Neuronal stem cell (in vitro differentiated cells): ENCODE results near the gene CLCN6.

Experiments
- DNase-seq: peaks from one replicate; pipeline ENCODE4 v3.0.0-alpha.2; 2013; ENCODE audit warnings: low spot score
- H2AFZ ChIP-seq: one replicate; pipeline ENCODE4 v1.6.1; 2013; ENCODE audit warnings: mild to moderate bottlenecking, low read length, inconsistent platforms
- H2AK5ac ChIP-seq: 2 replicates; pipeline ENCODE4 v1.6.1; 2013; ENCODE audit warnings: low read depth, mild to moderate bottlenecking, inconsistent platforms, low read length, moderate library complexity, mixed read lengths
- H2BK120ac ChIP-seq: 2 replicates; pipeline ENCODE4 v1.6.1; 2013; ENCODE audit warnings: low read depth, mild to moderate bottlenecking, inconsistent platforms, low read length, moderate library complexity, mixed read lengths
- H2BK12ac ChIP-seq: one replicate; pipeline ENCODE4 v1.6.1; 2013; ENCODE audit warnings: low read length, inconsistent platforms
- H2BK15ac ChIP-seq: 2 replicates; pipeline ENCODE4 v1.6.1; 2013; ENCODE audit warnings: mild to moderate bottlenecking, low read length, inconsistent platforms, mixed read lengths
- H2BK5ac ChIP-seq: one replicate; pipeline ENCODE4 v1.6.1; 2013; ENCODE audit warnings: inconsistent platforms, mild to moderate bottlenecking, low read length, moderate library complexity
- H3K14ac ChIP-seq: one replicate; pipeline ENCODE4 v1.6.1; 2013; ENCODE audit warnings: low read length, inconsistent platforms
- H3K18ac ChIP-seq: 2 replicates; pipeline ENCODE4 v1.6.1; 2013; ENCODE audit warnings: low read length, inconsistent platforms
- H3K23ac ChIP-seq: 2 replicates; pipeline ENCODE4 v1.6.1; 2013; ENCODE audit warnings: low read depth, mild to moderate bottlenecking, mixed read lengths, low read length, inconsistent platforms; ENCODE audit not compliant: poor library complexity
- H3K27ac ChIP-seq: replicated peaks from 3 replicates; pipeline ENCODE4 v1.5.1; 2013; ENCODE audit warnings: low read length, inconsistent platforms
- H3K27me3 ChIP-seq, 3 experiments: 2 replicates each; pipeline ENCODE4 v1.6.1; 2013; ENCODE audit warnings: low read length in 3 of 3, mild to moderate bottlenecking in 2 of 3, inconsistent platforms in 1 of 3, low read depth in 1 of 3, mixed read lengths in 1 of 3, moderate library complexity in 1 of 3; ENCODE audit not compliant: control insufficient read depth in 3 of 3, insufficient read depth in 3 of 3
- H3K36me3 ChIP-seq, 2 donors: replicated peaks in 1 of 2; 2 replicates each; pipeline ENCODE4 v1.6.1; 2013; ENCODE audit warnings: low read length in 2 of 2; ENCODE audit not compliant: control insufficient read depth in 2 of 2, insufficient read depth in 2 of 2
- H3K4ac ChIP-seq: 2 replicates; pipeline ENCODE4 v1.6.1; 2013; ENCODE audit warnings: inconsistent platforms, mild to moderate bottlenecking, low read length, moderate library complexity
- H3K4me1 ChIP-seq, 2 donors: 1 replicate in 1 of 2; 2 replicates in 1 of 2; pipeline ENCODE4 v1.6.1; 2013; ENCODE audit warnings: low read length in 2 of 2, low read depth in 1 of 2; ENCODE audit not compliant: control insufficient read depth in 2 of 2, insufficient read depth in 1 of 2
- H3K4me2 ChIP-seq: one replicate; pipeline ENCODE4 v1.6.1; 2013; ENCODE audit warnings: mild to moderate bottlenecking, low read length, inconsistent platforms; ENCODE audit not compliant: insufficient read depth, poor library complexity, severe bottlenecking
- H3K4me3 ChIP-seq, 2 donors: 2 replicates each; pipeline ENCODE4 v1.5.1; 2013; ENCODE audit warnings: low read length in 2 of 2, mild to moderate bottlenecking in 2 of 2, inconsistent platforms in 1 of 2, moderate library complexity in 1 of 2
- H3K79me1 ChIP-seq: one replicate; pipeline ENCODE4 v1.6.1; 2013; ENCODE audit warnings: low read depth, mild to moderate bottlenecking, inconsistent platforms, low read length, moderate library complexity
- H3K9ac ChIP-seq: one replicate; pipeline ENCODE4 v1.6.1; 2013; ENCODE audit warnings: mild to moderate bottlenecking, low read depth, low read length, inconsistent platforms; ENCODE audit not compliant: poor library complexity
- H3K9me3 ChIP-seq, 2 donors: replicated peaks in 1 of 2; 2 replicates each; pipeline versions ENCODE3 to v1.6.1; 2013; ENCODE audit warnings: low read length in 2 of 2, mild to moderate bottlenecking in 2 of 2, inconsistent platforms in 1 of 2, low read depth in 1 of 2, mixed read lengths in 1 of 2, moderate library complexity in 1 of 2; ENCODE audit not compliant: control insufficient read depth in 2 of 2, insufficient read depth in 1 of 2
- H4K8ac ChIP-seq: one replicate; pipeline ENCODE4 v1.6.1; 2013; ENCODE audit warnings: low read depth, mild to moderate bottlenecking, inconsistent platforms, low read length, moderate library complexity
- H4K91ac ChIP-seq: one replicate; pipeline ENCODE4 v1.6.1; 2013; ENCODE audit warnings: low read length, low read depth, mild to moderate bottlenecking, inconsistent platforms; ENCODE audit not compliant: poor library complexity
- WGBS, 2 donors: extraction: QIAGEN DNeasy Blood & Tissue Kit; methylation state at CpG; one replicate each; pipeline ENCODE4 v1.1.7; 2013; ENCODE audit warnings: missing lambda C conversion rate in 2 of 2, mixed read lengths in 1 of 2; ENCODE audit not compliant: insufficient read length in 2 of 2, insufficient replicate concordance in 1 of 2; ENCODE audit errors: extremely low coverage in 2 of 2; 5-methylcytosine and 5-hydroxymethylcytosine counted together

Gene CLCN6

GRCh38 chr1:11777658-11778322 lies 28.2 kb upstream of the CLCN6 start:
- H3K9ac ChIP-seq, result no peak overlapping the region
- H3K4me2 ChIP-seq, result no peak overlapping the region
- H2BK120ac ChIP-seq, result no peak overlapping the region
- no peaks in the 10 kb centered on the region for H3K4me1 ChIP-seq
- no peak overlapping the region for H2AFZ ChIP-seq
- H3K18ac ChIP-seq, result no peak overlapping the region
- peak overlapping the region in 1 of 2 donors; percentile 41 for H3K4me3 ChIP-seq
- WGBS, 2 donors, result no CpG with 5 or more reads among the region's 8 CpGs
- H2BK5ac ChIP-seq, result no peak overlapping the region
- H3K27me3 ChIP-seq, result peaks cover 0 to 12% (median 0%) of the 10 kb centered on the region in 3 experiments
- DNase-seq, result no peak
- no peaks in the 10 kb centered on the region for H3K79me1 ChIP-seq
- H3K9me3 ChIP-seq, result no peaks in the 10 kb centered on the region
- H3K23ac ChIP-seq, result no peak overlapping the region
- H4K91ac ChIP-seq, result no peak overlapping the region
- no peak overlapping the region for H2AK5ac ChIP-seq
- H3K27ac ChIP-seq, result no peak overlapping the region
- H2BK12ac ChIP-seq, result no peak overlapping the region
- no peak overlapping the region for H3K4ac ChIP-seq
- H3K36me3 ChIP-seq, result no peaks in the 10 kb centered on the region
- no peak overlapping the region for H4K8ac ChIP-seq
- H3K14ac ChIP-seq, result no peak overlapping the region
- H2BK15ac ChIP-seq, result no peak overlapping the region

DNA sequence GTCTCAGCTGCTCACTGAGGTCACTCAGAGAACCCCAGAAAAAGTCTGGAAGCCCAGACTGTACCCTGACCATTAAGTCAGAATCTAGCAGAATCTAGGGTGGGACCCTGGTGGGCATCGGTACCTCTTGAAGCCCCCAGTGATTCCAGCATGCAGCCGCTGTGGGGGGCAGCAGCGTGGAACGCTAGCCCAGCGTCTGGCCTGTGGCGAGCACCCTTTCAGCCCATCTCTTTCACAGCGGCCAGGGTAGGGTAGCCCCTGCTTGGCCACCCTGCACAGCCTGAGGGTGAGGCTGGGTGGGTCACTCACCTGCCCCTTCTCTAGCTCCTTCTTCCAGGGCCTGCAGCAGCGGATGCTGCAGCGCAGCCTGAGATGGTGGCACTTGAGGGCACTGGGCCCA lies 27.7 kb upstream of the CLCN6 start:
- H2BK12ac ChIP-seq, result no peak overlapping the region
- no peak overlapping the region for H3K27ac ChIP-seq
- no peak overlapping the region for H3K4ac ChIP-seq
- no peaks in the 10 kb centered on the region for H3K79me1 ChIP-seq
- H3K36me3 ChIP-seq, result no peaks in the 10 kb centered on the region
- no CpG with 5 or more reads among the region's 9 CpGs for WGBS, 2 donors
- no peak overlapping the region for H4K8ac ChIP-seq
- peaks cover 0 to 12% (median 0%) of the 10 kb centered on the region in 3 experiments for H3K27me3 ChIP-seq
- no peak for DNase-seq
- no peak overlapping the region for H3K4me3 ChIP-seq
- H2AFZ ChIP-seq, result no peak overlapping the region
- H2BK15ac ChIP-seq, result peak overlapping the region; percentile 96
- H3K4me2 ChIP-seq, result no peak overlapping the region
- H3K9ac ChIP-seq, result no peak overlapping the region
- no peaks in the 10 kb centered on the region for H3K9me3 ChIP-seq
- H2AK5ac ChIP-seq, result peak overlapping the region; percentile 92
- peak overlapping the region; percentile 70 for H3K18ac ChIP-seq
- H3K4me1 ChIP-seq, result no peaks in the 10 kb centered on the region
- H4K91ac ChIP-seq, result no peak overlapping the region
- H3K23ac ChIP-seq, result peak overlapping the region; percentile 80
- H2BK5ac ChIP-seq, result no peak overlapping the region
- H3K14ac ChIP-seq, result peak overlapping the region; percentile 94
- no peak overlapping the region for H2BK120ac ChIP-seq

- H4K91ac ChIP-seq, result no peak overlapping the region
- no peak overlapping the region for H3K9ac ChIP-seq
- H2BK5ac ChIP-seq, result no peak overlapping the region
- no peaks in the 10 kb centered on the region for H3K4me1 ChIP-seq
- no peak overlapping the region for H2BK12ac ChIP-seq
- peak overlapping the region; percentile 32 for H4K8ac ChIP-seq
- H2AK5ac ChIP-seq, result peak overlapping the region; percentile 92
- peak overlapping the region; percentile 96 for H2BK15ac ChIP-seq
- H3K4ac ChIP-seq, result no peak overlapping the region
- no peak overlapping the region for H3K23ac ChIP-seq
- H3K14ac ChIP-seq, result no peak overlapping the region
- WGBS, 2 donors, result no CpG with 5 or more reads among the region's 15 CpGs
- H3K36me3 ChIP-seq, result no peaks in the 10 kb centered on the region
- no peaks in the 10 kb centered on the region for H3K9me3 ChIP-seq
- H2AFZ ChIP-seq, result no peak overlapping the region
- no peaks in the 10 kb centered on the region for H3K79me1 ChIP-seq
- peak overlapping the region; percentile 46 for H3K18ac ChIP-seq
- DNase-seq, result no peak
- H3K27ac ChIP-seq, result no peak overlapping the region
- no peak overlapping the region for H3K4me3 ChIP-seq
- no peak overlapping the region for H3K4me2 ChIP-seq
- no peak overlapping the region for H2BK120ac ChIP-seq
- H3K27me3 ChIP-seq, result peaks cover 0 to 12% (median 0%) of the 10 kb centered on the region in 3 experiments
Measured at GRCh38 chr1:11778844-11779623, 27.0 kb upstream of the CLCN6 start.

- Histone ChIP-seq H3K4me3 (no peak overlapping the region), H3K4me1 (peaks cover 5% of the 10 kb centered on the region in 2 donors), H2AFZ (no peak overlapping the region), H3K36me3 (no peaks in the 10 kb centered on the region), H2BK5ac (no peak overlapping the region), H3K18ac (no peak overlapping the region), H3K14ac (no peak overlapping the region), H2AK5ac (peak overlapping the region; percentile 93), H4K8ac (no peak overlapping the region), H3K23ac (no peak overlapping the region), H3K9ac (no peak overlapping the region), H3K27me3 (peaks cover 0 to 12% (median 0%) of the 10 kb centered on the region in 3 experiments), H3K79me1 (no peaks in the 10 kb centered on the region), H3K27ac (no peak overlapping the region), H2BK15ac (peak overlapping the region; percentile 55), H3K4me2 (no peak overlapping the region), H3K4ac (no peak overlapping the region), H3K9me3 (no peaks in the 10 kb centered on the region), H2BK120ac (no peak overlapping the region), H2BK12ac (no peak overlapping the region), H4K91ac (no peak overlapping the region)
- no CpG with 5 or more reads among the region's 13 CpGs for WGBS, 2 donors
- no peak for DNase-seq
Measured at GRCh38 chr1:11779715-11780379, 26.1 kb upstream of the CLCN6 start.
